ENCODE data around the gene LPAR1.

- no peak for TF ChIP-seq CTCF (IDR thresholded peaks at IDR 0.05; ENCODE audit: insufficient read depth, low read depth, low read length)
- no peak for TF ChIP-seq EZH2 (IDR thresholded peaks at IDR 0.05; ENCODE audit: insufficient read depth, low read length)
Measured at GRCh38 chr9:111030492-111030891, 7.8 kb downstream of the LPAR1 start.

All from astrocyte (in vitro differentiated cells and primary cell).